HepG2 (cell line): ENCODE data around the gene TRMT1. TPM values are rescaled to one million over a fixed set of nuclear protein-coding genes. Genes with fewer than 3 reads are reported as not detected.
A peak's percentile ranks its signal among the peaks of the same experiment; 100 is the strongest.

Experiments
- AHR ChIP-seq: IDR thresholded peaks from 2 replicates; pipeline ENCODE4 v1.6.1; 2018; ENCODE audit warnings: missing genetic modification reagents, missing compliant biosample characterization
- BHLHE40 ChIP-seq: IDR thresholded peaks from 2 replicates; pipeline ENCODE4 v1.6.1; 2011; ENCODE audit warnings: low read length, improper control_type of control experiment
- BRCA1 ChIP-seq: sonication (generic); formaldehyde crosslinking; IDR thresholded peaks from 2 replicates; pipeline ENCODE4 v1.4.0; 2020; ENCODE audit warnings: missing genetic modification reagents
- FOSL2 ChIP-seq: sonication (generic); formaldehyde crosslinking; IDR thresholded peaks from 2 replicates; pipeline ENCODE4 v1.4.0; 2020; ENCODE audit warnings: missing genetic modification reagents
- IKZF5 ChIP-seq: IDR thresholded peaks from 2 replicates; pipeline ENCODE4 v1.6.1; 2018; ENCODE audit warnings: missing genetic modification reagents, mild to moderate bottlenecking, missing compliant biosample characterization
- MYC ChIP-seq: sonication (generic); formaldehyde crosslinking; IDR thresholded peaks from 2 replicates; pipeline ENCODE4 v1.9.0; 2021; ENCODE audit warnings: missing genetic modification reagents, borderline replicate concordance
- NR0B2 ChIP-seq: sonication (generic); formaldehyde crosslinking; IDR thresholded peaks from 2 replicates; pipeline ENCODE4 v1.4.0; 2020; ENCODE audit warnings: mild to moderate bottlenecking, missing genetic modification reagents
- PHF20 ChIP-seq: sonication (generic); formaldehyde crosslinking; IDR thresholded peaks from 2 replicates; pipeline ENCODE4 v1.5.0; 2020; ENCODE audit warnings: mild to moderate bottlenecking, missing genetic modification reagents
- PHF8 ChIP-seq: sonication (generic); formaldehyde crosslinking; IDR thresholded peaks from 2 replicates; pipeline ENCODE4 v1.5.0; 2020; ENCODE audit warnings: missing genetic modification reagents
- PLRG1 ChIP-seq: fragments of 450-650 bp; conservative IDR thresholded peaks from 2 replicates; pipeline ENCODE4 v1.6.1; 2016
- RORA ChIP-seq: sonication (generic); formaldehyde crosslinking; IDR thresholded peaks from 2 replicates; pipeline ENCODE4 v1.5.0; 2020; ENCODE audit warnings: mild to moderate bottlenecking, missing genetic modification reagents, moderate library complexity
- SIX1 ChIP-seq: sonication (generic); formaldehyde crosslinking; IDR thresholded peaks from 2 replicates; pipeline ENCODE4 v1.4.0; 2020; ENCODE audit warnings: missing genetic modification reagents, borderline replicate concordance
- SMAD3 ChIP-seq: sonication (generic); formaldehyde crosslinking; IDR thresholded peaks from 2 replicates; pipeline ENCODE4 v1.4.0; 2020; ENCODE audit warnings: missing genetic modification reagents
- SP1 ChIP-seq, 2 experiments: fragments of 450-650 bp in 1 of 2; sonication (generic) in 1 of 2; formaldehyde crosslinking in 1 of 2; IDR thresholded peaks; 2 replicates each; pipeline versions ENCODE4 v1.4.0 to v1.6.1; 2016 to 2020; ENCODE audit warnings: missing genetic modification reagents in 1 of 2
- ZBTB14 ChIP-seq: sonication (generic); formaldehyde crosslinking; IDR thresholded peaks from 2 replicates; pipeline ENCODE4 v1.4.0; 2020; ENCODE audit warnings: missing genetic modification reagents
- ZBTB44 ChIP-seq: sonication (generic); formaldehyde crosslinking; IDR thresholded peaks from 2 replicates; pipeline ENCODE4 v1.4.0; 2020; ENCODE audit warnings: missing genetic modification reagents
- ZNF101 ChIP-seq: sonication (generic); formaldehyde crosslinking; IDR thresholded peaks from 2 replicates; pipeline ENCODE4 v1.4.0; 2020; ENCODE audit warnings: mild to moderate bottlenecking, low read depth, missing genetic modification reagents, borderline replicate concordance
- ZNF124 ChIP-seq: sonication (generic); formaldehyde crosslinking; IDR thresholded peaks from 2 replicates; pipeline ENCODE4 v1.4.0; 2020; ENCODE audit warnings: missing genetic modification reagents
- ZNF24 ChIP-seq: fragments of 450-650 bp; IDR thresholded peaks from 2 replicates; pipeline ENCODE4 v1.6.1; 2017; ENCODE audit warnings: antibody characterized with exemption, mild to moderate bottlenecking
- ZNF580 ChIP-seq: IDR thresholded peaks from 2 replicates; pipeline ENCODE4 v1.6.1; 2016; ENCODE audit warnings: low read depth, borderline replicate concordance
- ZNF7 ChIP-seq: IDR thresholded peaks from 2 replicates; pipeline ENCODE4 v1.6.1; 2016; ENCODE audit warnings: missing biosample characterization, missing genetic modification reagents
- ZNF747 ChIP-seq: sonication (generic); formaldehyde crosslinking; IDR thresholded peaks from 2 replicates; pipeline ENCODE4 v1.8.1; 2023; ENCODE audit warnings: missing genetic modification reagents, mild to moderate bottlenecking, borderline replicate concordance
- ZNF776 ChIP-seq: sonication (generic); formaldehyde crosslinking; IDR thresholded peaks from 2 replicates; pipeline ENCODE4 v1.4.0; 2020; ENCODE audit warnings: mild to moderate bottlenecking, missing genetic modification reagents
- ZNF878 ChIP-seq: sonication (generic); formaldehyde crosslinking; IDR thresholded peaks from 2 replicates; pipeline ENCODE4 v1.8.1; 2023; ENCODE audit warnings: mild to moderate bottlenecking, missing genetic modification reagents, moderate library complexity
- polyA plus RNA-seq, 8 experiments: library from polyadenylated mRNA; depleted of rRNA in 3 of 8; stranded (reverse) in 7 of 8; unstranded in 1 of 8; fragments of >200 nt; fragmentation: Illumina TruSeq in 4 of 8; extraction: Trizol in 4 of 8; gene quantifications; 2 replicates each; pipeline versions ENCODE4 v1.2.1 to v1.2.3, GENCODE V29; 2011 to 2016; ENCODE audit warnings: low read depth in 4 of 8, missing spikeins in 1 of 8, mixed read lengths in 1 of 8; ENCODE audit not compliant: insufficient read depth in 1 of 8
- total RNA-seq, 5 experiments: library from RNA; depleted of rRNA; stranded (reverse); fragments of >200 nt; fragmentation: Illumina TruSeq; extraction: Trizol; gene quantifications; 2 replicates each; pipeline ENCODE4 v1.2.3, GENCODE V29; 2016; ENCODE audit warnings: low read depth in 1 of 5
- TF ChIP-seq, protein P1 (sequence below): sonication (generic); formaldehyde crosslinking; IDR thresholded peaks from 2 replicates; pipeline ENCODE4 v1.4.0; 2020; ENCODE audit warnings: missing genetic modification reagents

Gene TRMT1
- total and polyA plus RNA-seq, 2 of the 13 experiments (the other 11 are each of a cell fraction or from before 2014, with no cell fraction given) = 35.5 to 44.1 TPM

GRCh38 chr19:13060233-13060963 lies 56.1 kb downstream of the TRMT1 start (continued):
- no peak for TF ChIP-seq ZNF24
- TF ChIP-seq MYC = peak; percentile 64; the same call in 1 of the 2 replicates
- no peak for TF ChIP-seq SP1 (IDR thresholded peaks at IDR 0.05)
- TF ChIP-seq SP1 (CRISPR knock-in tag; IDR thresholded peaks at IDR 0.05) = no peak
- TF ChIP-seq NR0B2 = no peak
- TF ChIP-seq, protein P1, sequence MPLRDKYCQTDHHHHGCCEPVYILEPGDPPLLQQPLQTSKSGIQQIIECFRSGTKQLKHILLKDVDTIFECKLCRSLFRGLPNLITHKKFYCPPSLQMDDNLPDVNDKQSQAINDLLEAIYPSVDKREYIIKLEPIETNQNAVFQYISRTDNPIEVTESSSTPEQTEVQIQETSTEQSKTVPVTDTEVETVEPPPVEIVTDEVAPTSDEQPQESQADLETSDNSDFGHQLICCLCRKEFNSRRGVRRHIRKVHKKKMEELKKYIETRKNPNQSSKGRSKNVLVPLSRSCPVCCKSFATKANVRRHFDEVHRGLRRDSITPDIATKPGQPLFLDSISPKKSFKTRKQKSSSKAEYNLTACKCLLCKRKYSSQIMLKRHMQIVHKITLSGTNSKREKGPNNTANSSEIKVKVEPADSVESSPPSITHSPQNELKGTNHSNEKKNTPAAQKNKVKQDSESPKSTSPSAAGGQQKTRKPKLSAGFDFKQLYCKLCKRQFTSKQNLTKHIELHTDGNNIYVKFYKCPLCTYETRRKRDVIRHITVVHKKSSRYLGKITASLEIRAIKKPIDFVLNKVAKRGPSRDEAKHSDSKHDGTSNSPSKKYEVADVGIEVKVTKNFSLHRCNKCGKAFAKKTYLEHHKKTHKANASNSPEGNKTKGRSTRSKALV (CRISPR knock-in tag) = no peak
- no peak for TF ChIP-seq PHF20
- no peak for TF ChIP-seq ZNF7 (CRISPR knock-in tag)
- TF ChIP-seq AHR (CRISPR knock-in tag) = no peak
- 0 out of 2 replicates have a peak, but pooled peaks have one; percentile 21 for TF ChIP-seq BHLHE40
- TF ChIP-seq ZBTB14 (CRISPR knock-in tag) = no peak
- TF ChIP-seq PHF8 = peak; percentile 45; the same call in 1 of the 2 replicates
- 0 out of 2 replicates have a peak, but pooled peaks have one; percentile 34 for TF ChIP-seq ZNF101 (CRISPR knock-in tag)
- TF ChIP-seq FOSL2 (CRISPR knock-in tag) = peak; percentile 39
- TF ChIP-seq ZNF124 (CRISPR knock-in tag) = no peak; the same call in 1 of the 2 replicates
- no peak for TF ChIP-seq ZNF878 (CRISPR knock-in tag)
- TF ChIP-seq SIX1 = no peak
- TF ChIP-seq ZNF776 = peak; percentile 34; the same call in 1 of the 2 replicates
- peak; percentile 84 for TF ChIP-seq SMAD3 (CRISPR knock-in tag)
- peak; percentile 29; the same call in 1 of the 2 replicates for TF ChIP-seq ZNF747
- no peak for TF ChIP-seq ZBTB44 (CRISPR knock-in tag)
- no peak for TF ChIP-seq ZNF580 (CRISPR knock-in tag)
- no peak for TF ChIP-seq BRCA1
- no peak for TF ChIP-seq PLRG1
- TF ChIP-seq RORA = no peak
- no peak for TF ChIP-seq IKZF5 (CRISPR knock-in tag)
